ENCODE measurements around the gene CTPS2.

CTPS2 gene

GRCh38 chrX:16714504-16714903, 2.0 kb upstream of the CTPS2 start:
- no peak for DNase-seq (ENCODE audit: low spot score)

- DNase-seq (ENCODE audit: low spot score) = no peak
These were observed 449 bp downstream of the CTPS2 start for GRCh38 chrX:16711893-16712547.

- DNase-seq (ENCODE audit: low spot score) = no peak
These were observed 1.2 kb downstream of the CTPS2 start for GRCh38 chrX:16711219-16711811.

- no peak for DNase-seq (ENCODE audit: low spot score)
These were observed 4.5 kb downstream of the CTPS2 start for GRCh38 chrX:16708016-16708415.

GRCh38 chrX:16705370-16705769, 7.1 kb downstream of the CTPS2 start:
- DNase-seq (ENCODE audit: low spot score) = no peak

GRCh38 chrX:16702700-16703599, 9.5 kb downstream of the CTPS2 start:
- no peak for DNase-seq (ENCODE audit: low spot score)

GRCh38 chrX:16700734-16701133, 11.7 kb downstream of the CTPS2 start:
- no peak for DNase-seq (ENCODE audit: low spot score)

- no peak for DNase-seq (ENCODE audit: low spot score)
These were observed 13.1 kb downstream of the CTPS2 start for GRCh38 chrX:16699389-16699788.

GRCh38 chrX:16696956-16697355, 15.5 kb downstream of the CTPS2 start:
- DNase-seq (ENCODE audit: low spot score) = no peak

- DNase-seq (ENCODE audit: low spot score) = peak; percentile 42
These were observed 17.3 kb downstream of the CTPS2 start for GRCh38 chrX:16695079-16695676.

- no peak for DNase-seq (ENCODE audit: low spot score)
These were observed 25.0 kb downstream of the CTPS2 start for GRCh38 chrX:16687514-16687913.

- DNase-seq (ENCODE audit: low spot score) = no peak
These were observed 29.3 kb downstream of the CTPS2 start for GRCh38 chrX:16683007-16683664.

GRCh38 chrX:16678689-16679088, 33.8 kb downstream of the CTPS2 start:
- DNase-seq (ENCODE audit: low spot score) = no peak

GRCh38 chrX:16671005-16671404, 41.5 kb downstream of the CTPS2 start:
- DNase-seq (ENCODE audit: low spot score) = peak; percentile 40

GRCh38 chrX:16666541-16666940, 45.9 kb downstream of the CTPS2 start:
- no peak for DNase-seq (ENCODE audit: low spot score)

GRCh38 chrX:16665089-16665488, 47.4 kb downstream of the CTPS2 start:
- DNase-seq (ENCODE audit: low spot score) = no peak

GRCh38 chrX:16664626-16665025, 47.8 kb downstream of the CTPS2 start:
- DNase-seq (ENCODE audit: low spot score) = no peak

GRCh38 chrX:16664074-16664473, 48.4 kb downstream of the CTPS2 start:
- DNase-seq (ENCODE audit: low spot score) = no peak

- DNase-seq (ENCODE audit: low spot score) = no peak
These were observed 50.1 kb downstream of the CTPS2 start for GRCh38 chrX:16662402-16662801.

GRCh38 chrX:16661495-16661894, 51.0 kb downstream of the CTPS2 start:
- no peak for DNase-seq (ENCODE audit: low spot score)

- no peak for DNase-seq (ENCODE audit: low spot score)
These were observed 53.1 kb downstream of the CTPS2 start for GRCh38 chrX:16659321-16659720.

- DNase-seq (ENCODE audit: low spot score) = no peak
These were observed 54.2 kb downstream of the CTPS2 start for GRCh38 chrX:16658284-16658683.

Data from kidney capillary endothelial cell (primary cell).